GM12878 (cell line): Measurements from ENCODE around the gene BTBD9. TPM values are rescaled to one million over a fixed set of nuclear protein-coding genes. Genes with fewer than 3 reads are reported as not detected.

Source experiments
- ATAC-seq: fragments of 200-7000 bp; cut with Tn5 transposase; 3 replicates; pipeline ENCODE4 v1.9.1; 2020; ENCODE audit warnings: mild to moderate bottlenecking, moderate library complexity
- BruUV-seq: library from RNA; stranded (reverse); fragments of 400-500 nt; replicated peaks from 2 replicates; lab custom pipeline; 2021; lab: Mats Ljungman, UMichigan
- CTCF ChIA-PET: fragments of 300-600 bp; sonication (Branson Sonifier 250); formaldehyde crosslinking; extraction: SDS; loops from one replicate; lab custom pipeline; 2021; ENCODE audit warnings: inconsistent platforms; lab: Yijun Ruan, JAX
- POLR2A ChIA-PET: fragments of 350-600 bp; formaldehyde crosslinking; extraction: SDS; loops from one replicate; lab custom pipeline; 2021; ENCODE audit warnings: inconsistent platforms; lab: Charles Lee
- RAD21 ChIA-PET: fragments of 300-600 bp; sonication (Branson Sonifier 250); formaldehyde crosslinking; loops from one replicate; lab custom pipeline; 2023; ENCODE audit warnings: antibody characterized with exemption; ENCODE audit not compliant: unreplicated experiment; lab: Charles Lee
- SMC1A ChIA-PET: fragments of 300-600 bp; sonication (Branson Sonifier 250); formaldehyde crosslinking; loops from one replicate; lab custom pipeline; 2023; ENCODE audit not compliant: unreplicated experiment, uncharacterized antibody; lab: Charles Lee
- DNase-seq: peaks from one replicate; pipeline ENCODE4 v3.0.0-alpha.2; 2011; ENCODE audit warnings: low read depth, low spot score
- FAIRE-seq: peaks from 3 replicates; lab custom pipeline; 2011; peaks lifted over from hg19 to GRCh38; lab: Jason Lieb, UNC
- H2AFZ ChIP-seq: 2 replicates; pipeline ENCODE4 v1.6.0; 2011; ENCODE audit warnings: low read depth, low read length, control low read depth; ENCODE audit not compliant: control insufficient read depth
- H3K27ac ChIP-seq: 2 replicates; pipeline ENCODE4 v1.5.1; 2011; ENCODE audit warnings: control low read depth; ENCODE audit not compliant: control insufficient read depth, insufficient read depth
- H3K27me3 ChIP-seq, 2 experiments: replicated peaks in 1 of 2; 2 replicates each; pipeline versions ENCODE4 v1.6.0 to v1.6.1; 2011; ENCODE audit warnings: low read length in 1 of 2; ENCODE audit not compliant: control insufficient read depth in 2 of 2, insufficient read depth in 2 of 2
- H3K36me3 ChIP-seq, 2 experiments: 2 replicates each; pipeline ENCODE4 v1.5.1; 2011; ENCODE audit warnings: low read length in 1 of 2; ENCODE audit not compliant: control insufficient read depth in 2 of 2, insufficient read depth in 2 of 2
- H3K4me1 ChIP-seq: 2 replicates; pipeline ENCODE4 v1.6.1; 2011; ENCODE audit warnings: mild to moderate bottlenecking, low read length, moderate library complexity, mixed read lengths; ENCODE audit not compliant: control insufficient read depth, insufficient read depth
- H3K4me2 ChIP-seq: 2 replicates; pipeline ENCODE4 v1.6.0; 2011; ENCODE audit warnings: control low read depth; ENCODE audit not compliant: control insufficient read depth, insufficient read depth
- H3K4me3 ChIP-seq: fragments of 200-600 bp; sonication (generic); 2 replicates; pipeline ENCODE4 v1.5.1; 2016
- H3K79me2 ChIP-seq: 2 replicates; pipeline ENCODE4 v1.6.0; 2011; ENCODE audit warnings: low read length; ENCODE audit not compliant: control insufficient read depth, insufficient read depth
- H3K9ac ChIP-seq: 2 replicates; pipeline ENCODE4 v1.8.0; 2011; ENCODE audit warnings: low read length, control low read depth, mixed read lengths; ENCODE audit not compliant: control insufficient read depth, insufficient read depth
- H3K9me3 ChIP-seq: replicated peaks from 3 replicates; pipeline ENCODE4 v1.5.1; 2011; ENCODE audit warnings: mild to moderate bottlenecking, low read length; ENCODE audit not compliant: control insufficient read depth, insufficient read depth
- H4K20me1 ChIP-seq: 2 replicates; pipeline ENCODE4 v1.6.0; 2011; ENCODE audit not compliant: control insufficient read depth, insufficient read depth
- CHD2 ChIP-seq: IDR thresholded peaks from 2 replicates; pipeline ENCODE4 v1.6.1; 2011; ENCODE audit warnings: low read depth, low read length, improper control_type of control experiment, borderline replicate concordance
- CREB1 ChIP-seq: IDR thresholded peaks from 2 replicates; pipeline ENCODE4 v1.6.1; 2012; ENCODE audit warnings: low read depth, mild to moderate bottlenecking, inconsistent platforms
- EP300 ChIP-seq, 2 experiments: fragments of 150-350 bp in 1 of 2; IDR thresholded peaks; 2 replicates each; pipeline ENCODE4 v1.6.1; 2011 to 2012; ENCODE audit warnings: low read depth in 2 of 2, low read length in 2 of 2, borderline replicate concordance in 1 of 2, improper control_type of control experiment in 1 of 2, inconsistent platforms in 1 of 2; ENCODE audit not compliant: control insufficient read depth in 1 of 2
- EZH2 ChIP-seq: IDR thresholded peaks from 2 replicates; pipeline ENCODE4 v1.6.1; 2012; ENCODE audit warnings: low read depth, mild to moderate bottlenecking, control low read depth, inconsistent platforms, low read length, borderline replicate concordance; ENCODE audit not compliant: control insufficient read depth
- FOXK2 ChIP-seq: fragments of 450-650 bp; IDR thresholded peaks from 2 replicates; pipeline ENCODE4 v1.6.1; 2017; ENCODE audit warnings: mild to moderate bottlenecking, moderate library complexity
- FOXM1 ChIP-seq: IDR thresholded peaks from 2 replicates; pipeline ENCODE4 v1.6.1; 2012; ENCODE audit warnings: low read depth, mild to moderate bottlenecking, inconsistent platforms, low read length, moderate library complexity
- GABPA ChIP-seq: IDR thresholded peaks from 2 replicates; pipeline ENCODE4 v1.6.1; 2014; ENCODE audit warnings: antibody characterized with exemption, low read depth, mild to moderate bottlenecking, inconsistent platforms
- KLF5 ChIP-seq: fragments of 450-650 bp; IDR thresholded peaks from 2 replicates; pipeline ENCODE4 v1.6.1; 2014; ENCODE audit warnings: mild to moderate bottlenecking; ENCODE audit not compliant: partially characterized antibody
- MTA3 ChIP-seq: IDR thresholded peaks from 2 replicates; pipeline ENCODE4 v1.6.1; 2012; ENCODE audit warnings: low read length, inconsistent platforms, borderline replicate concordance
- NFIC ChIP-seq: IDR thresholded peaks from 2 replicates; pipeline ENCODE4 v1.6.1; 2012; ENCODE audit warnings: low read depth, mild to moderate bottlenecking, inconsistent platforms, low read length, moderate library complexity
- PAX8 ChIP-seq: fragments of 450-650 bp; IDR thresholded peaks from 2 replicates; pipeline ENCODE4 v1.6.1; 2017; ENCODE audit warnings: mild to moderate bottlenecking, moderate library complexity
- PML ChIP-seq: IDR thresholded peaks from 2 replicates; pipeline ENCODE4 v1.6.1; 2012; ENCODE audit warnings: low read length, inconsistent platforms
- POLR2AphosphoS5 ChIP-seq: IDR thresholded peaks from 2 replicates; pipeline ENCODE4 v1.6.1; 2011; ENCODE audit warnings: mild to moderate bottlenecking, low read length, inconsistent platforms
- SREBF2 ChIP-seq: IDR thresholded peaks from 2 replicates; pipeline ENCODE4 v1.6.1; 2012; ENCODE audit warnings: mild to moderate bottlenecking, low read length
- TAF1 ChIP-seq: IDR thresholded peaks from 2 replicates; pipeline ENCODE4 v1.6.1; 2011; ENCODE audit warnings: mild to moderate bottlenecking, low read depth, low read length, borderline replicate concordance
- TCF3 ChIP-seq: IDR thresholded peaks from 2 replicates; pipeline ENCODE4 v1.6.1; 2012; ENCODE audit warnings: low read depth, mild to moderate bottlenecking, low read length, borderline replicate concordance; ENCODE audit not compliant: insufficient read depth
- ZNF622 ChIP-seq: fragments of 450-650 bp; IDR thresholded peaks from 2 replicates; pipeline ENCODE4 v1.6.1; 2017; ENCODE audit warnings: mild to moderate bottlenecking, inconsistent platforms
- WGBS: methylation state at CpG from one replicate; pipeline ENCODE4 v1.1.6; 2016; ENCODE audit warnings: low lambda C conversion rate; ENCODE audit not compliant: insufficient replicate concordance, insufficient coverage; ENCODE audit errors: missing lambda C conversion rate; 5-methylcytosine and 5-hydroxymethylcytosine counted together
- in situ Hi-C: fragments of 300-500 bp; cut with MboI; formaldehyde crosslinking; loops from 9 replicates; pipeline ENCODE4 v1.14.3; 2018; ENCODE audit warnings: mixed read lengths
- intact Hi-C: fragments of 100-400 bp; cut with micrococcal nuclease; formaldehyde crosslinking; loops from one replicate; pipeline ENCODE4 v1.14.2; 2022; ENCODE audit not compliant: unreplicated experiment
- polyA plus RNA-seq, 11 experiments: library from polyadenylated mRNA; depleted of rRNA in 4 of 11; unstranded in 6 of 11; stranded (reverse) in 5 of 11; fragments of >200 nt; fragmentation: Nextera tagmentation in 4 of 11; fragmentation: Illumina TruSeq in 1 of 11; extraction: Ambion mirVana in 4 of 11; extraction: Trizol in 1 of 11; gene quantifications; 1 replicate in 1 of 11; 2 replicates in 10 of 11; pipeline versions ENCODE4 v1.2.1 to v1.2.3, GENCODE V29; 2011 to 2016; ENCODE audit warnings: inconsistent platforms in 2 of 11, missing spikeins in 2 of 11, low read depth in 1 of 11
- total RNA-seq, 4 experiments: library from RNA; depleted of rRNA in 3 of 4; stranded (reverse); fragments of >200 nt in 3 of 4; fragmentation: Illumina TruSeq in 1 of 4; extraction: Trizol in 1 of 4; gene quantifications; 2 replicates each; pipeline versions ENCODE4 v1.2.1 to v1.2.3, GENCODE V29; 2013 to 2021
- TF ChIP-seq, protein P1 (sequence below): fragments of 150-350 bp; IDR thresholded peaks from 2 replicates; pipeline ENCODE4 v1.6.1; 2014; ENCODE audit warnings: mild to moderate bottlenecking, low read depth, low read length
- TF ChIP-seq, protein P2 (sequence below): IDR thresholded peaks from 2 replicates; pipeline ENCODE4 v1.6.1; 2012; ENCODE audit warnings: mild to moderate bottlenecking, low read depth, low read length

BTBD9 gene
- total and polyA plus RNA-seq, 10 of the 15 experiments (the other 5 are each of a cell fraction or from before 2014, with no cell fraction given) = 0.22 to 8.6 (median 4.6) TPM

DNA sequence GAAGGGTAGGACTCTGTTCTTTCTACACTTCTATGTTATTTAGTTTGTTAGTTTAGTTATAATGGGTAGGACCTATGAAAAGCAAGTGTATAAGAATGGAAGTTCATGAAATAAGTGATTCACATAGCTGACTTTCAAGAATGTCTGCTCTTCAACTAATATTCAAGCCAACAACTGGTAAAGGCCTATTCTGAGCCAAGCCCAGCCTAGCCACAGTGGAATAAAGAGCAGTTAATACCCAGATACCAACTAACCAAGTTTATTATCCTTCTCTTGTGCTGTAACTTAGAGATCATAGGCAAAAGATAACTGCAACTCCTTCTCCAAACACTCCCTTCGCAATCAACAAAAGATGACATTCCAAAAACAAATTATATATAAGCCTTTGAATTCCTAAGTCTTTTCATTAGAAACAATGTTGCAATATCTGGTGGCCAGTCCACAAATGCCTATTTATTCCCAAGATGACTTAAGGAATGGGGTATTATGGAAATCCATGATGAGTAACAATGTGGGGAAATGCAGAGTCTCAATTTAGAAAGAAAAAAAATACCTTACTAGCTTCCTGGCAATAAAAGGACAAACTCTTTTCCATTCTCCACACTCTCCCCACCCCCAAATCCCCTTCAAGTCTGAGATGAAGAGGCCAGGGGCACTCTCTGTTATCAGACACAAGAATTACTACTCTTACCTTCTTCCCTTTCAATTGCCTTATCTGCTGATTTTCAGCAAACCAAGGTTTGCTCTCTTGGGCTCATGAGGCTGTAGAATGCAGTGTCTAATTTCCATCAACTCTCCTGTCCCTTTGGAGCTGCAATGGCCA, 27.4 kb downstream of the BTBD9 start:
- H3K9me3 ChIP-seq = no peaks in the 10 kb centered on the region
- DNase-seq (no peak), FAIRE-seq (no peak), ATAC-seq (no peak)
- POLR2A ChIA-PET = no interaction called here
- RAD21 ChIA-PET = no interaction called here
- TF ChIP-seq ZNF622 (no peak), TAF1 (no peak), FOXM1 (no peak), SREBF2 (no peak), GABPA (no peak), POLR2AphosphoS5 (no peak), FOXK2 (no peak), NFIC (no peak), TCF3 (no peak), CREB1 (no peak), PAX8 (no peak), EZH2 (no peak), MTA3 (no peak), EP300 (IDR thresholded peaks at IDR 0.05; ENCODE audit: borderline replicate concordance in 1 of 2, control insufficient read depth in 1 of 2, low read depth in 2 of 2, low read length in 2 of 2) (no peak), KLF5 (no peak), CHD2 (no peak), PML (no peak)
- TF ChIP-seq, protein P1, sequence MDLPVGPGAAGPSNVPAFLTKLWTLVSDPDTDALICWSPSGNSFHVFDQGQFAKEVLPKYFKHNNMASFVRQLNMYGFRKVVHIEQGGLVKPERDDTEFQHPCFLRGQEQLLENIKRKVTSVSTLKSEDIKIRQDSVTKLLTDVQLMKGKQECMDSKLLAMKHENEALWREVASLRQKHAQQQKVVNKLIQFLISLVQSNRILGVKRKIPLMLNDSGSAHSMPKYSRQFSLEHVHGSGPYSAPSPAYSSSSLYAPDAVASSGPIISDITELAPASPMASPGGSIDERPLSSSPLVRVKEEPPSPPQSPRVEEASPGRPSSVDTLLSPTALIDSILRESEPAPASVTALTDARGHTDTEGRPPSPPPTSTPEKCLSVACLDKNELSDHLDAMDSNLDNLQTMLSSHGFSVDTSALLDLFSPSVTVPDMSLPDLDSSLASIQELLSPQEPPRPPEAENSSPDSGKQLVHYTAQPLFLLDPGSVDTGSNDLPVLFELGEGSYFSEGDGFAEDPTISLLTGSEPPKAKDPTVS = no peak
- TF ChIP-seq, protein P2, sequence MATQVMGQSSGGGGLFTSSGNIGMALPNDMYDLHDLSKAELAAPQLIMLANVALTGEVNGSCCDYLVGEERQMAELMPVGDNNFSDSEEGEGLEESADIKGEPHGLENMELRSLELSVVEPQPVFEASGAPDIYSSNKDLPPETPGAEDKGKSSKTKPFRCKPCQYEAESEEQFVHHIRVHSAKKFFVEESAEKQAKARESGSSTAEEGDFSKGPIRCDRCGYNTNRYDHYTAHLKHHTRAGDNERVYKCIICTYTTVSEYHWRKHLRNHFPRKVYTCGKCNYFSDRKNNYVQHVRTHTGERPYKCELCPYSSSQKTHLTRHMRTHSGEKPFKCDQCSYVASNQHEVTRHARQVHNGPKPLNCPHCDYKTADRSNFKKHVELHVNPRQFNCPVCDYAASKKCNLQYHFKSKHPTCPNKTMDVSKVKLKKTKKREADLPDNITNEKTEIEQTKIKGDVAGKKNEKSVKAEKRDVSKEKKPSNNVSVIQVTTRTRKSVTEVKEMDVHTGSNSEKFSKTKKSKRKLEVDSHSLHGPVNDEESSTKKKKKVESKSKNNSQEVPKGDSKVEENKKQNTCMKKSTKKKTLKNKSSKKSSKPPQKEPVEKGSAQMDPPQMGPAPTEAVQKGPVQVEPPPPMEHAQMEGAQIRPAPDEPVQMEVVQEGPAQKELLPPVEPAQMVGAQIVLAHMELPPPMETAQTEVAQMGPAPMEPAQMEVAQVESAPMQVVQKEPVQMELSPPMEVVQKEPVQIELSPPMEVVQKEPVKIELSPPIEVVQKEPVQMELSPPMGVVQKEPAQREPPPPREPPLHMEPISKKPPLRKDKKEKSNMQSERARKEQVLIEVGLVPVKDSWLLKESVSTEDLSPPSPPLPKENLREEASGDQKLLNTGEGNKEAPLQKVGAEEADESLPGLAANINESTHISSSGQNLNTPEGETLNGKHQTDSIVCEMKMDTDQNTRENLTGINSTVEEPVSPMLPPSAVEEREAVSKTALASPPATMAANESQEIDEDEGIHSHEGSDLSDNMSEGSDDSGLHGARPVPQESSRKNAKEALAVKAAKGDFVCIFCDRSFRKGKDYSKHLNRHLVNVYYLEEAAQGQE = no peak
- no peaks in the 10 kb centered on the region for H3K36me3 ChIP-seq
- in situ Hi-C loops = no loop called here
- no peaks in the 10 kb centered on the region for H4K20me1 ChIP-seq
- 91% methylated on average over 1 of the region's 1 CpG for WGBS
- H2AFZ ChIP-seq = no peak overlapping the region
- no peak overlapping the region for H3K27ac ChIP-seq
- H3K4me1 ChIP-seq = no peaks in the 10 kb centered on the region
- H3K9ac ChIP-seq = no peak overlapping the region
- SMC1A ChIA-PET = no interaction called here
- H3K4me2 ChIP-seq = no peak overlapping the region
- intact Hi-C loops = no loop called here
- CTCF ChIA-PET = interaction anchor here (0.6 kb wide), 1 partner anchor 48 kb away, joined by 3 read pairs; no protein-coding TSS in a partner anchor
- no peaks in the 10 kb centered on the region for H3K27me3 ChIP-seq
- BruUV-seq = no TSS peak
- H3K4me3 ChIP-seq = no peak overlapping the region
- H3K79me2 ChIP-seq = no peaks in the 10 kb centered on the region
